Measurements from ENCODE around the gene DGCR2.

GRCh38 chr22:19016081-19016766 lies 106.0 kb downstream of the DGCR2 start:
- TF ChIP-seq ZNF274 (IDR thresholded peaks at IDR 0.05; ENCODE audit: borderline replicate concordance, extremely low read depth, low read length) = no peak
- no peak for TF ChIP-seq POLR2A (IDR thresholded peaks at IDR 0.05; ENCODE audit: control extremely low read depth in 1 of 2, low read depth in 2 of 2, low read length in 2 of 2)
- TF ChIP-seq SP1 (IDR thresholded peaks at IDR 0.05; ENCODE audit: low read depth, low read length) = no peak
- TF ChIP-seq, protein P1, sequence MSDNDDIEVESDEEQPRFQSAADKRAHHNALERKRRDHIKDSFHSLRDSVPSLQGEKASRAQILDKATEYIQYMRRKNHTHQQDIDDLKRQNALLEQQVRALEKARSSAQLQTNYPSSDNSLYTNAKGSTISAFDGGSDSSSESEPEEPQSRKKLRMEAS (IDR thresholded peaks at IDR 0.05) = no peak
- no peak for TF ChIP-seq USF2 (IDR thresholded peaks at IDR 0.05; ENCODE audit: low read length)
- TF ChIP-seq BRCA1 (IDR thresholded peaks at IDR 0.05; ENCODE audit: low read depth, low read length) = no peak
- TF ChIP-seq, protein P2, sequence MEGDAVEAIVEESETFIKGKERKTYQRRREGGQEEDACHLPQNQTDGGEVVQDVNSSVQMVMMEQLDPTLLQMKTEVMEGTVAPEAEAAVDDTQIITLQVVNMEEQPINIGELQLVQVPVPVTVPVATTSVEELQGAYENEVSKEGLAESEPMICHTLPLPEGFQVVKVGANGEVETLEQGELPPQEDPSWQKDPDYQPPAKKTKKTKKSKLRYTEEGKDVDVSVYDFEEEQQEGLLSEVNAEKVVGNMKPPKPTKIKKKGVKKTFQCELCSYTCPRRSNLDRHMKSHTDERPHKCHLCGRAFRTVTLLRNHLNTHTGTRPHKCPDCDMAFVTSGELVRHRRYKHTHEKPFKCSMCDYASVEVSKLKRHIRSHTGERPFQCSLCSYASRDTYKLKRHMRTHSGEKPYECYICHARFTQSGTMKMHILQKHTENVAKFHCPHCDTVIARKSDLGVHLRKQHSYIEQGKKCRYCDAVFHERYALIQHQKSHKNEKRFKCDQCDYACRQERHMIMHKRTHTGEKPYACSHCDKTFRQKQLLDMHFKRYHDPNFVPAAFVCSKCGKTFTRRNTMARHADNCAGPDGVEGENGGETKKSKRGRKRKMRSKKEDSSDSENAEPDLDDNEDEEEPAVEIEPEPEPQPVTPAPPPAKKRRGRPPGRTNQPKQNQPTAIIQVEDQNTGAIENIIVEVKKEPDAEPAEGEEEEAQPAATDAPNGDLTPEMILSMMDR (IDR thresholded peaks at IDR 0.05; ENCODE audit: control extremely low read depth in 1 of 3, insufficient read depth in 1 of 3, low read depth in 1 of 3, low read length in 3 of 3) = no peak
- TF ChIP-seq TAF1 (IDR thresholded peaks at IDR 0.05; ENCODE audit: low read depth, low read length) = no peak
- TF ChIP-seq GABPA (IDR thresholded peaks at IDR 0.05; ENCODE audit: borderline replicate concordance, insufficient read depth, low read length) = no peak
- TF ChIP-seq, protein P3, sequence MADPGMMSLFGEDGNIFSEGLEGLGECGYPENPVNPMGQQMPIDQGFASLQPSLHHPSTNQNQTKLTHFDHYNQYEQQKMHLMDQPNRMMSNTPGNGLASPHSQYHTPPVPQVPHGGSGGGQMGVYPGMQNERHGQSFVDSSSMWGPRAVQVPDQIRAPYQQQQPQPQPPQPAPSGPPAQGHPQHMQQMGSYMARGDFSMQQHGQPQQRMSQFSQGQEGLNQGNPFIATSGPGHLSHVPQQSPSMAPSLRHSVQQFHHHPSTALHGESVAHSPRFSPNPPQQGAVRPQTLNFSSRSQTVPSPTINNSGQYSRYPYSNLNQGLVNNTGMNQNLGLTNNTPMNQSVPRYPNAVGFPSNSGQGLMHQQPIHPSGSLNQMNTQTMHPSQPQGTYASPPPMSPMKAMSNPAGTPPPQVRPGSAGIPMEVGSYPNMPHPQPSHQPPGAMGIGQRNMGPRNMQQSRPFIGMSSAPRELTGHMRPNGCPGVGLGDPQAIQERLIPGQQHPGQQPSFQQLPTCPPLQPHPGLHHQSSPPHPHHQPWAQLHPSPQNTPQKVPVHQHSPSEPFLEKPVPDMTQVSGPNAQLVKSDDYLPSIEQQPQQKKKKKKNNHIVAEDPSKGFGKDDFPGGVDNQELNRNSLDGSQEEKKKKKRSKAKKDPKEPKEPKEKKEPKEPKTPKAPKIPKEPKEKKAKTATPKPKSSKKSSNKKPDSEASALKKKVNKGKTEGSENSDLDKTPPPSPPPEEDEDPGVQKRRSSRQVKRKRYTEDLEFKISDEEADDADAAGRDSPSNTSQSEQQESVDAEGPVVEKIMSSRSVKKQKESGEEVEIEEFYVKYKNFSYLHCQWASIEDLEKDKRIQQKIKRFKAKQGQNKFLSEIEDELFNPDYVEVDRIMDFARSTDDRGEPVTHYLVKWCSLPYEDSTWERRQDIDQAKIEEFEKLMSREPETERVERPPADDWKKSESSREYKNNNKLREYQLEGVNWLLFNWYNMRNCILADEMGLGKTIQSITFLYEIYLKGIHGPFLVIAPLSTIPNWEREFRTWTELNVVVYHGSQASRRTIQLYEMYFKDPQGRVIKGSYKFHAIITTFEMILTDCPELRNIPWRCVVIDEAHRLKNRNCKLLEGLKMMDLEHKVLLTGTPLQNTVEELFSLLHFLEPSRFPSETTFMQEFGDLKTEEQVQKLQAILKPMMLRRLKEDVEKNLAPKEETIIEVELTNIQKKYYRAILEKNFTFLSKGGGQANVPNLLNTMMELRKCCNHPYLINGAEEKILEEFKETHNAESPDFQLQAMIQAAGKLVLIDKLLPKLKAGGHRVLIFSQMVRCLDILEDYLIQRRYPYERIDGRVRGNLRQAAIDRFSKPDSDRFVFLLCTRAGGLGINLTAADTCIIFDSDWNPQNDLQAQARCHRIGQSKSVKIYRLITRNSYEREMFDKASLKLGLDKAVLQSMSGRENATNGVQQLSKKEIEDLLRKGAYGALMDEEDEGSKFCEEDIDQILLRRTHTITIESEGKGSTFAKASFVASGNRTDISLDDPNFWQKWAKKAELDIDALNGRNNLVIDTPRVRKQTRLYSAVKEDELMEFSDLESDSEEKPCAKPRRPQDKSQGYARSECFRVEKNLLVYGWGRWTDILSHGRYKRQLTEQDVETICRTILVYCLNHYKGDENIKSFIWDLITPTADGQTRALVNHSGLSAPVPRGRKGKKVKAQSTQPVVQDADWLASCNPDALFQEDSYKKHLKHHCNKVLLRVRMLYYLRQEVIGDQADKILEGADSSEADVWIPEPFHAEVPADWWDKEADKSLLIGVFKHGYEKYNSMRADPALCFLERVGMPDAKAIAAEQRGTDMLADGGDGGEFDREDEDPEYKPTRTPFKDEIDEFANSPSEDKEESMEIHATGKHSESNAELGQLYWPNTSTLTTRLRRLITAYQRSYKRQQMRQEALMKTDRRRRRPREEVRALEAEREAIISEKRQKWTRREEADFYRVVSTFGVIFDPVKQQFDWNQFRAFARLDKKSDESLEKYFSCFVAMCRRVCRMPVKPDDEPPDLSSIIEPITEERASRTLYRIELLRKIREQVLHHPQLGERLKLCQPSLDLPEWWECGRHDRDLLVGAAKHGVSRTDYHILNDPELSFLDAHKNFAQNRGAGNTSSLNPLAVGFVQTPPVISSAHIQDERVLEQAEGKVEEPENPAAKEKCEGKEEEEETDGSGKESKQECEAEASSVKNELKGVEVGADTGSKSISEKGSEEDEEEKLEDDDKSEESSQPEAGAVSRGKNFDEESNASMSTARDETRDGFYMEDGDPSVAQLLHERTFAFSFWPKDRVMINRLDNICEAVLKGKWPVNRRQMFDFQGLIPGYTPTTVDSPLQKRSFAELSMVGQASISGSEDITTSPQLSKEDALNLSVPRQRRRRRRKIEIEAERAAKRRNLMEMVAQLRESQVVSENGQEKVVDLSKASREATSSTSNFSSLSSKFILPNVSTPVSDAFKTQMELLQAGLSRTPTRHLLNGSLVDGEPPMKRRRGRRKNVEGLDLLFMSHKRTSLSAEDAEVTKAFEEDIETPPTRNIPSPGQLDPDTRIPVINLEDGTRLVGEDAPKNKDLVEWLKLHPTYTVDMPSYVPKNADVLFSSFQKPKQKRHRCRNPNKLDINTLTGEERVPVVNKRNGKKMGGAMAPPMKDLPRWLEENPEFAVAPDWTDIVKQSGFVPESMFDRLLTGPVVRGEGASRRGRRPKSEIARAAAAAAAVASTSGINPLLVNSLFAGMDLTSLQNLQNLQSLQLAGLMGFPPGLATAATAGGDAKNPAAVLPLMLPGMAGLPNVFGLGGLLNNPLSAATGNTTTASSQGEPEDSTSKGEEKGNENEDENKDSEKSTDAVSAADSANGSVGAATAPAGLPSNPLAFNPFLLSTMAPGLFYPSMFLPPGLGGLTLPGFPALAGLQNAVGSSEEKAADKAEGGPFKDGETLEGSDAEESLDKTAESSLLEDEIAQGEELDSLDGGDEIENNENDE (IDR thresholded peaks at IDR 0.05; ENCODE audit: insufficient replicate concordance, low read length) = no peak
- no peak for TF ChIP-seq EP300 (IDR thresholded peaks at IDR 0.05; ENCODE audit: borderline replicate concordance in 1 of 2, low read depth in 2 of 2, low read length in 2 of 2)
- no peak for TF ChIP-seq CEBPB (IDR thresholded peaks at IDR 0.05; ENCODE audit: low read depth, low read length)
- TF ChIP-seq RAD21 (IDR thresholded peaks at IDR 0.05 in 1 of 2, conservative IDR thresholded peaks at IDR 0.05 in 1 of 2; ENCODE audit: low read depth in 2 of 2, low read length in 2 of 2) = no peak

All from H1 (cell line).